ENCODE results near the gene SEPHS2. TPM values are rescaled to one million over a fixed set of nuclear protein-coding genes. Genes with fewer than 3 reads are reported as not detected.

The SEPHS2 gene
- total and polyA plus RNA-seq, 2 of the 8 experiments (the other 6 are each of a cell fraction or from before 2014, with no cell fraction given) = 28.2 to 61.8 TPM

DNA sequence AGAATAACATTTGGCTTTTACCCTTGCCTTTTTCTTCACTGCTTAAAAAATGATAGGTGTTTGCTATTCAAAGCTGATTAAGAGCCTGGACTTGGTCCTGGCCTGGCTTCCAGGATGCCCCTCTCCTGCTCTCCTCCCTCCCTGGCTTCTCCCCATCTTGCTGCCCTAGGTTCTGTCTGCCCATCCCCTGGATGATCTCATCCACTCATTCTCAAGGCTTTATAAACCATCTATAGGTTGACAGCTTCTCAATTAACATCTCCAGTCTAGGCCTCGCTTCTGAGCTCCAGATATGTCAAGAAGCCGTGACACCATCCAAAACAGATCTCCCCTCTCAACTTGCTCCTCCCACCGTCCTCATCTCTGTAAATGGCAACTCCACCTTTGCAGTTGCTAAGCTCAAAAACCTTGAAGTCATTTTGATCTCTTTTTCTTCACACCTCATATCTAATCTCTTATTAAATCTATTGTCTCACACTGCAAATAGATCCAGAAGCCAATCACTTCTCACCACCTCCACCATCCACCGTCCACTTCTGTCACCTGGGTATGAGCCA lies 29.5 kb downstream of the SEPHS2 start:
- H3K27me3 ChIP-seq (replicated peaks in 1 of 4; ENCODE audit: control insufficient read depth in 3 of 4, extremely low read depth in 1 of 4, insufficient read depth in 3 of 4, low read length in 3 of 4) = no peaks in the 10 kb centered on the region
- no peak overlapping the region for H3K23ac ChIP-seq (ENCODE audit: insufficient read length)
- H2AFZ ChIP-seq (ENCODE audit: low read length) = no peak overlapping the region
- no peak overlapping the region for H2BK15ac ChIP-seq (ENCODE audit: low read length)
- H3K14ac ChIP-seq (ENCODE audit: insufficient read length) = no peak overlapping the region
- H2BK12ac ChIP-seq (ENCODE audit: low read depth, low read length) = no peak overlapping the region
- H2AK5ac ChIP-seq (ENCODE audit: low read depth, low read length) = no peak overlapping the region
- DNase-seq (ENCODE audit: low read depth in 1 of 2, low spot score in 2 of 2) = no peak
- FAIRE-seq = no peak
- H3K9ac ChIP-seq (replicated peaks in 1 of 4; ENCODE audit: extremely low read depth in 1 of 4, low read depth in 3 of 4, low read length in 3 of 4) = no peak overlapping the region
- ChIA-PET CTCF (ENCODE audit: partially characterized antibody) (interaction anchor here (0.6 to 3.3 kb wide), 5 partner anchors 9 to 227 kb away, joined by 3 to 13 read pairs (median 3); partner anchors contain the start of genes TBC1D10B and ZNF771), POLR2A (ENCODE audit: partially characterized antibody) (interaction anchor here (1.2 to 4.0 kb wide), 3 partner anchors 9 to 28 kb away, joined by 3 to 34 read pairs (median 4); partner anchors contain the start of genes ZNF48 and ZNF771)
- H3K18ac ChIP-seq (ENCODE audit: extremely low read depth, low read length) = no peak overlapping the region
- no peaks in the 10 kb centered on the region for H3K79me2 ChIP-seq (ENCODE audit: control insufficient read depth in 1 of 2, insufficient read depth in 2 of 2, low read length in 2 of 2)
- no peak overlapping the region for H3K4me2 ChIP-seq (ENCODE audit: insufficient read depth in 1 of 2, low read depth in 2 of 2, low read length in 2 of 2)
- H4K91ac ChIP-seq (replicated peaks; ENCODE audit: insufficient read length, low read length) = no peak overlapping the region
- H3K36me3 ChIP-seq (ENCODE audit: control insufficient read depth in 2 of 4, insufficient read depth in 4 of 4, low read length in 3 of 4) = peaks cover 0 to 15% (median 4%) of the 10 kb centered on the region in 4 experiments; a peak in 7 of 8 replicates
- no peak overlapping the region for H3K4ac ChIP-seq (replicated peaks; ENCODE audit: insufficient read length, low read depth, low read length)
- no peak overlapping the region for H3K27ac ChIP-seq (ENCODE audit: low read depth, low read length)
- H4K5ac ChIP-seq (ENCODE audit: insufficient read length, low read depth, low read length) = no peak overlapping the region
- no peak overlapping the region for H2BK5ac ChIP-seq (ENCODE audit: low read depth, low read length)
- 91% methylated on average over 4 of the region's 4 CpGs; no CpG with 5 or more reads in 1 of the 2 experiments for WGBS, 2 experiments (ENCODE audit: extremely low coverage in 1 of 2, insufficient coverage in 1 of 2, insufficient read length in 1 of 2, insufficient replicate concordance in 2 of 2, low coverage in 1 of 2, low lambda C conversion rate in 2 of 2, missing lambda C conversion rate in 1 of 2)
- peaks cover 9% of the 10 kb centered on the region; the same call in 1 of the 2 replicates for H3K79me1 ChIP-seq (ENCODE audit: low read depth, low read length)
- H4K8ac ChIP-seq (ENCODE audit: extremely low read depth, insufficient read depth, low read length) = no peak overlapping the region
- peaks cover 3 to 6% (median 5%) of the 10 kb centered on the region in 4 experiments; a peak in 6 of 7 replicates for H3K4me1 ChIP-seq (replicated peaks in 1 of 4; ENCODE audit: control insufficient read depth in 3 of 4, insufficient read depth in 4 of 4, low read length in 3 of 4)
- H3K23me2 ChIP-seq (ENCODE audit: low read depth, low read length) = peaks cover 7% of the 10 kb centered on the region; the same call in 1 of the 2 replicates
- H3K4me3 ChIP-seq (ENCODE audit: extremely low read depth in 1 of 4, insufficient read depth in 2 of 4, low read depth in 3 of 4, low read length in 4 of 4) = no peak overlapping the region
- H2BK20ac ChIP-seq (ENCODE audit: low read length) = no peak overlapping the region
- H4K20me1 ChIP-seq (replicated peaks in 1 of 2; ENCODE audit: control insufficient read depth in 1 of 2, insufficient read depth in 2 of 2, low read length in 2 of 2) = peaks cover 2 to 12% of the 10 kb centered on the region in 2 experiments
- no peak overlapping the region for H2BK120ac ChIP-seq (replicated peaks; ENCODE audit: low read depth, low read length)
- no peak overlapping the region for H3K56ac ChIP-seq (replicated peaks; ENCODE audit: insufficient read length, low read depth, low read length)
- H3K9me3 ChIP-seq (ENCODE audit: insufficient read depth in 2 of 2, low read depth in 1 of 2, low read length in 1 of 2) = no peaks in the 10 kb centered on the region
- TF ChIP-seq KDM1A (IDR thresholded peaks at IDR 0.05; ENCODE audit: borderline replicate concordance, low read length) = no peak
- no peak for TF ChIP-seq SP1 (IDR thresholded peaks at IDR 0.05; ENCODE audit: low read depth, low read length)
- no peak for TF ChIP-seq CBX5 (IDR thresholded peaks at IDR 0.05; ENCODE audit: low read depth, low read length)
- TF ChIP-seq TAF1 (IDR thresholded peaks at IDR 0.05; ENCODE audit: low read depth, low read length) = no peak
- no peak for TF ChIP-seq SIN3A (conservative IDR thresholded peaks at IDR 0.05 in 1 of 2, IDR thresholded peaks at IDR 0.05 in 1 of 2; ENCODE audit: low read depth in 1 of 2, low read length in 2 of 2)
- no peak for TF ChIP-seq SAP30 (IDR thresholded peaks at IDR 0.05; ENCODE audit: insufficient read depth, insufficient replicate concordance, low read length)
- TF ChIP-seq CBX8 (IDR thresholded peaks at IDR 0.05; ENCODE audit: borderline replicate concordance, low read depth, low read length) = no peak
- no peak for TF ChIP-seq GTF2F1 (IDR thresholded peaks at IDR 0.05; ENCODE audit: borderline replicate concordance, low read depth, low read length)
- no peak for TF ChIP-seq BRCA1 (IDR thresholded peaks at IDR 0.05; ENCODE audit: low read depth, low read length)
- no peak for TF ChIP-seq SIX5 (IDR thresholded peaks at IDR 0.05; ENCODE audit: low read depth, low read length)
- TF ChIP-seq, protein P1, sequence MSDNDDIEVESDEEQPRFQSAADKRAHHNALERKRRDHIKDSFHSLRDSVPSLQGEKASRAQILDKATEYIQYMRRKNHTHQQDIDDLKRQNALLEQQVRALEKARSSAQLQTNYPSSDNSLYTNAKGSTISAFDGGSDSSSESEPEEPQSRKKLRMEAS (IDR thresholded peaks at IDR 0.05) = no peak
- no peak for TF ChIP-seq SUZ12 (IDR thresholded peaks at IDR 0.05; ENCODE audit: low read length)
- TF ChIP-seq TEAD4 (IDR thresholded peaks at IDR 0.05; ENCODE audit: low read depth, low read length) = no peak
- TF ChIP-seq SIRT6 (IDR thresholded peaks at IDR 0.05; ENCODE audit: low read length) = no peak
